SK-N-SH (cell line): Measurements from ENCODE around the gene CYP27B1.

Experiments
- POLR2AphosphoS5 ChIP-seq: IDR thresholded peaks from 2 replicates; pipeline ENCODE4 v1.6.1; 2012; ENCODE audit warnings: low read depth, low read length
- RFX5 ChIP-seq: IDR thresholded peaks from 2 replicates; pipeline ENCODE4 v1.6.1; 2012; ENCODE audit warnings: mild to moderate bottlenecking, improper control_type of control experiment, low read length
- RXRA ChIP-seq: IDR thresholded peaks from 2 replicates; pipeline ENCODE4 v1.4.0; 2012; ENCODE audit warnings: low read depth, mild to moderate bottlenecking, borderline replicate concordance
- SIN3A ChIP-seq: IDR thresholded peaks from 2 replicates; pipeline ENCODE4 v1.6.1; 2012; ENCODE audit warnings: low read depth, mild to moderate bottlenecking, low read length, moderate library complexity, borderline replicate concordance
- TF ChIP-seq, protein P1 (sequence below): fragments of 200-600 bp; sonication (generic); IDR thresholded peaks from 2 replicates; pipeline ENCODE4 v1.6.1; 2017; ENCODE audit warnings: antibody characterized with exemption, mild to moderate bottlenecking, moderate library complexity
- TF ChIP-seq, protein P2 (sequence below): fragments of 150-350 bp; IDR thresholded peaks from 2 replicates; pipeline ENCODE4 v1.6.1; 2017; ENCODE audit warnings: antibody characterized with exemption, low read length, low read depth, borderline replicate concordance
- TF ChIP-seq, protein P3 (sequence below): IDR thresholded peaks from 2 replicates; pipeline ENCODE4 v1.4.0; 2012; ENCODE audit warnings: low read depth, borderline replicate concordance
- TF ChIP-seq, protein P4 (sequence below): IDR thresholded peaks from 2 replicates; pipeline ENCODE4 v1.4.0; 2012; ENCODE audit warnings: low read depth

DNA sequence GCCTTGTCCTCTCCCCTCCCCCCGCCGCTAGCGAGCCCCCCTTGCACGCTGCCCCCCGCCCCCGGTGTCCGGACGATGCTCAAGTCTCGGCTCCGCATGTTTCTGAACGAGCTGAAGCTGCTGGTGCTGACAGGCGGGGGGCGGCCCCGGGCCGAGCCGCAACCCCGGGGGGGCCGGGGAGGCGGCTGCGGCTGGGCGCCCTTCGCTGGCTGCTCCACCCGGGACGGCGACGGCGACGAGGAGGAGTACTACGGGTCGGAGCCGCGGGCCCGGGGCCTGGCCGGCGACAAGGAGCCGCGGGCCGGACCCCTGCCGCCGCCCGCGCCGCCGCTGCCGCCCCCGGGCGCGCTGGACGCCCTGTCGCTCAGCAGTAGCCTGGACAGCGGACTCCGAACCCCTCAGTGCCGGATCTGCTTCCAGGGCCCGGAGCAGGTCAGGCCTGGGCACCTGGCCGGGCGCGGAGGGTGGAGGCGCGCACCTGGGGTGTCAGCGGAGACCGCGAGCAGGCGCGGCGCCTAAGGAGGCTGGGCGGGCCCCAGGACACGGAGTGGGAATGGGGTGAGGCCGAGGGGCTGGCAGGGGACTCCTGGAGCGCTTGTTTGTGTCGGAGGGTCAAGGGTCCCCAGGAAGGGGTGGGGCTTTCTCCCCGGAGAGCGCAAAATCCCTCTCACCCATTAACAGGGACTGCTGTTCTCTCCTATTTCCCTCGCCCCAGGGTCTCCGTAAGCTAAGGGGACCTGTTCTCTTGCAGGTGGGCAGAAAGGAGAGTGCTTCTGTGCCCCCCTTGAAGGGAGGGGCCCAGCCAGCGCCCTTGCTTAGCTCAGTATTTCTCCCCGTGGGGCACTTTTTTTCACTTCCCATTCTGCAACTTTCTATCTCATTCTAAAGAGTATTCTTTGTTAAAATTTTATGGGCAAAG lies 11.2 kb downstream of the CYP27B1 start:
- TF ChIP-seq, protein P1, sequence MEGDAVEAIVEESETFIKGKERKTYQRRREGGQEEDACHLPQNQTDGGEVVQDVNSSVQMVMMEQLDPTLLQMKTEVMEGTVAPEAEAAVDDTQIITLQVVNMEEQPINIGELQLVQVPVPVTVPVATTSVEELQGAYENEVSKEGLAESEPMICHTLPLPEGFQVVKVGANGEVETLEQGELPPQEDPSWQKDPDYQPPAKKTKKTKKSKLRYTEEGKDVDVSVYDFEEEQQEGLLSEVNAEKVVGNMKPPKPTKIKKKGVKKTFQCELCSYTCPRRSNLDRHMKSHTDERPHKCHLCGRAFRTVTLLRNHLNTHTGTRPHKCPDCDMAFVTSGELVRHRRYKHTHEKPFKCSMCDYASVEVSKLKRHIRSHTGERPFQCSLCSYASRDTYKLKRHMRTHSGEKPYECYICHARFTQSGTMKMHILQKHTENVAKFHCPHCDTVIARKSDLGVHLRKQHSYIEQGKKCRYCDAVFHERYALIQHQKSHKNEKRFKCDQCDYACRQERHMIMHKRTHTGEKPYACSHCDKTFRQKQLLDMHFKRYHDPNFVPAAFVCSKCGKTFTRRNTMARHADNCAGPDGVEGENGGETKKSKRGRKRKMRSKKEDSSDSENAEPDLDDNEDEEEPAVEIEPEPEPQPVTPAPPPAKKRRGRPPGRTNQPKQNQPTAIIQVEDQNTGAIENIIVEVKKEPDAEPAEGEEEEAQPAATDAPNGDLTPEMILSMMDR = no peak
- TF ChIP-seq SIN3A (no peak), RXRA (no peak), POLR2AphosphoS5 (no peak), RFX5 (no peak)
- TF ChIP-seq, protein P2, sequence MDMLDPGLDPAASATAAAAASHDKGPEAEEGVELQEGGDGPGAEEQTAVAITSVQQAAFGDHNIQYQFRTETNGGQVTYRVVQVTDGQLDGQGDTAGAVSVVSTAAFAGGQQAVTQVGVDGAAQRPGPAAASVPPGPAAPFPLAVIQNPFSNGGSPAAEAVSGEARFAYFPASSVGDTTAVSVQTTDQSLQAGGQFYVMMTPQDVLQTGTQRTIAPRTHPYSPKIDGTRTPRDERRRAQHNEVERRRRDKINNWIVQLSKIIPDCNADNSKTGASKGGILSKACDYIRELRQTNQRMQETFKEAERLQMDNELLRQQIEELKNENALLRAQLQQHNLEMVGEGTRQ = no peak
- TF ChIP-seq, protein P3, sequence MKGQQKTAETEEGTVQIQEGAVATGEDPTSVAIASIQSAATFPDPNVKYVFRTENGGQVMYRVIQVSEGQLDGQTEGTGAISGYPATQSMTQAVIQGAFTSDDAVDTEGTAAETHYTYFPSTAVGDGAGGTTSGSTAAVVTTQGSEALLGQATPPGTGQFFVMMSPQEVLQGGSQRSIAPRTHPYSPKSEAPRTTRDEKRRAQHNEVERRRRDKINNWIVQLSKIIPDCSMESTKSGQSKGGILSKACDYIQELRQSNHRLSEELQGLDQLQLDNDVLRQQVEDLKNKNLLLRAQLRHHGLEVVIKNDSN = no peak
- TF ChIP-seq, protein P4, sequence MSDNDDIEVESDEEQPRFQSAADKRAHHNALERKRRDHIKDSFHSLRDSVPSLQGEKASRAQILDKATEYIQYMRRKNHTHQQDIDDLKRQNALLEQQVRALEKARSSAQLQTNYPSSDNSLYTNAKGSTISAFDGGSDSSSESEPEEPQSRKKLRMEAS = no peak
